ENCODE results near the gene OTUD5. TPM values are rescaled to one million over a fixed set of nuclear protein-coding genes. Genes with fewer than 3 reads are reported as not detected.

The OTUD5 gene
- total RNA-seq, 1 experiment from 2014 or later: 59.5 TPM

DNA sequence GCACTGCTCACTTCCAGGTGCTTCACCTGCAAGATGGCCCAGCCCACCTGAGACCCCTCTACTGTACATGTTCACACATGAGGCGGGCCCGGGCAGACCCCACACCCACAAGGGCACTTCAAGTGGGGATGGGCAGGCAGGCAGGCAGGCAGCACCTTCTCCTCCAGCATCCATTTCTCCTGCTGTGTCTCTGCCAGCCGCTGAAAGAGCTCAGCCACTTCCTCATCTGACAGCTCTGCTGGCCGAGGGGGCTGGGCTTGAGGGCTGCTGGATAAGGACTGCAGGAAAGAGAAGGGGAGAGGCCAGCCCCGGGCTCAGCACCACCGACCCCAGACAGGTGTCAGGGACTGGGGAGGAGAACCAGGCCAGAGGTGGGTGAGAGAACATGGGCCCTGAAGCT is 18.7 kb upstream of the OTUD5 start:
- H3K4me3 ChIP-seq (ENCODE audit: low read depth in 2 of 2, low read length in 2 of 2): no peak overlapping the region
- CTCF ChIA-PET: no interaction called here
- H3K27me3 ChIP-seq (ENCODE audit: control insufficient read depth, insufficient read depth, low read length): no peaks in the 10 kb centered on the region
- no peaks in the 10 kb centered on the region; the same call in 1 of the 2 replicates for H3K36me3 ChIP-seq (ENCODE audit: control insufficient read depth, insufficient read depth, low read length)
- no peaks in the 10 kb centered on the region for H3K9me3 ChIP-seq (ENCODE audit: control insufficient read depth, insufficient read depth, low read depth, low read length)
- POLR2A ChIA-PET: no interaction called here
- in situ Hi-C loops (cut with HindIII; ENCODE audit: low pct_unique_long_range_greater_than_20kb, low sequenced_read_pairs) (no loop called here), intact Hi-C loops (cut with micrococcal nuclease; ENCODE audit: unreplicated experiment) (loop anchor here (10.0 kb wide), 1 partner anchor 69 kb away; the partner anchor contains the start of gene TFE3)
- no TSS peak for BruUV-seq (replicated peaks)
- no peak for DNase-seq (ENCODE audit: low read depth, low spot score)
- no peaks in the 10 kb centered on the region for H3K4me1 ChIP-seq (ENCODE audit: control insufficient read depth, insufficient read depth, low read length)
- no peak overlapping the region for H3K27ac ChIP-seq (ENCODE audit: low read length)
- no peak for ATAC-seq
- no peak for TF ChIP-seq POLR2AphosphoS5 (IDR thresholded peaks at IDR 0.05; ENCODE audit: low read depth, low read length)
- TF ChIP-seq TCF7L2 (IDR thresholded peaks at IDR 0.05; ENCODE audit: low read depth, low read length): no peak

DNA sequence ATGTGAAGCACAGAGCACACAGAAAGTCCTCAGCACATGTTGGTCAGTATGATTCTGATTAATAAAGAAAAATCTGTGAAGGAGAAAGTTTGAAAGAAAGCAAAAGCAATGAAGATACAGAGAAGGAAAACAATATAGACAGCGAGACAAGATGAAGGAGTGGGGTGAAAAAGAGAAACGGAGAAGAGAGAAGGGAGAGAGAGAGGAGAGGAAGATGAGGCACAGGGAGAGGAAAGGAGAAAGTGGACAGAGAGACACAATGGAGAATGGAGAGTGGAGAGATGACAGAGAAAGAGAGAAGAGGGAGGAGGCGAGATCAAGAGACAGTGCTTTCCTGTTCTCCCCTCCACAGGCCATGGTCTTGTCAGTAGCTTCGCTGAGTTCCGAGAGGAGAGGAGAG is 18.1 kb upstream of the OTUD5 start:
- no peaks in the 10 kb centered on the region for H3K9me3 ChIP-seq (ENCODE audit: control insufficient read depth, insufficient read depth, low read depth, low read length)
- ATAC-seq (no peak), DNase-seq (ENCODE audit: low read depth, low spot score) (no peak)
- intact Hi-C loops (cut with micrococcal nuclease; ENCODE audit: unreplicated experiment) (loop anchor here (10.0 kb wide), 1 partner anchor 69 kb away; the partner anchor contains the start of gene TFE3), in situ Hi-C loops (cut with HindIII; ENCODE audit: low pct_unique_long_range_greater_than_20kb, low sequenced_read_pairs) (no loop called here)
- H3K4me3 ChIP-seq (ENCODE audit: low read depth in 2 of 2, low read length in 2 of 2): no peak overlapping the region
- H3K27me3 ChIP-seq (ENCODE audit: control insufficient read depth, insufficient read depth, low read length): no peaks in the 10 kb centered on the region
- CTCF ChIA-PET: no interaction called here
- H3K4me1 ChIP-seq (ENCODE audit: control insufficient read depth, insufficient read depth, low read length): no peaks in the 10 kb centered on the region
- no TSS peak for BruUV-seq (replicated peaks)
- H3K36me3 ChIP-seq (ENCODE audit: control insufficient read depth, insufficient read depth, low read length): no peaks in the 10 kb centered on the region; the same call in 1 of the 2 replicates
- no peak overlapping the region for H3K27ac ChIP-seq (ENCODE audit: low read length)
- TF ChIP-seq, protein P1, sequence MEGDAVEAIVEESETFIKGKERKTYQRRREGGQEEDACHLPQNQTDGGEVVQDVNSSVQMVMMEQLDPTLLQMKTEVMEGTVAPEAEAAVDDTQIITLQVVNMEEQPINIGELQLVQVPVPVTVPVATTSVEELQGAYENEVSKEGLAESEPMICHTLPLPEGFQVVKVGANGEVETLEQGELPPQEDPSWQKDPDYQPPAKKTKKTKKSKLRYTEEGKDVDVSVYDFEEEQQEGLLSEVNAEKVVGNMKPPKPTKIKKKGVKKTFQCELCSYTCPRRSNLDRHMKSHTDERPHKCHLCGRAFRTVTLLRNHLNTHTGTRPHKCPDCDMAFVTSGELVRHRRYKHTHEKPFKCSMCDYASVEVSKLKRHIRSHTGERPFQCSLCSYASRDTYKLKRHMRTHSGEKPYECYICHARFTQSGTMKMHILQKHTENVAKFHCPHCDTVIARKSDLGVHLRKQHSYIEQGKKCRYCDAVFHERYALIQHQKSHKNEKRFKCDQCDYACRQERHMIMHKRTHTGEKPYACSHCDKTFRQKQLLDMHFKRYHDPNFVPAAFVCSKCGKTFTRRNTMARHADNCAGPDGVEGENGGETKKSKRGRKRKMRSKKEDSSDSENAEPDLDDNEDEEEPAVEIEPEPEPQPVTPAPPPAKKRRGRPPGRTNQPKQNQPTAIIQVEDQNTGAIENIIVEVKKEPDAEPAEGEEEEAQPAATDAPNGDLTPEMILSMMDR (IDR thresholded peaks at IDR 0.05): no peak
- no peak for TF ChIP-seq POLR2AphosphoS5 (IDR thresholded peaks at IDR 0.05; ENCODE audit: low read depth, low read length)
- no peak for TF ChIP-seq SIN3A (IDR thresholded peaks at IDR 0.05; ENCODE audit: borderline replicate concordance, insufficient read depth, low read depth, low read length)
- TF ChIP-seq TCF7L2 (IDR thresholded peaks at IDR 0.05; ENCODE audit: low read depth, low read length): no peak
- TF ChIP-seq, protein P2, sequence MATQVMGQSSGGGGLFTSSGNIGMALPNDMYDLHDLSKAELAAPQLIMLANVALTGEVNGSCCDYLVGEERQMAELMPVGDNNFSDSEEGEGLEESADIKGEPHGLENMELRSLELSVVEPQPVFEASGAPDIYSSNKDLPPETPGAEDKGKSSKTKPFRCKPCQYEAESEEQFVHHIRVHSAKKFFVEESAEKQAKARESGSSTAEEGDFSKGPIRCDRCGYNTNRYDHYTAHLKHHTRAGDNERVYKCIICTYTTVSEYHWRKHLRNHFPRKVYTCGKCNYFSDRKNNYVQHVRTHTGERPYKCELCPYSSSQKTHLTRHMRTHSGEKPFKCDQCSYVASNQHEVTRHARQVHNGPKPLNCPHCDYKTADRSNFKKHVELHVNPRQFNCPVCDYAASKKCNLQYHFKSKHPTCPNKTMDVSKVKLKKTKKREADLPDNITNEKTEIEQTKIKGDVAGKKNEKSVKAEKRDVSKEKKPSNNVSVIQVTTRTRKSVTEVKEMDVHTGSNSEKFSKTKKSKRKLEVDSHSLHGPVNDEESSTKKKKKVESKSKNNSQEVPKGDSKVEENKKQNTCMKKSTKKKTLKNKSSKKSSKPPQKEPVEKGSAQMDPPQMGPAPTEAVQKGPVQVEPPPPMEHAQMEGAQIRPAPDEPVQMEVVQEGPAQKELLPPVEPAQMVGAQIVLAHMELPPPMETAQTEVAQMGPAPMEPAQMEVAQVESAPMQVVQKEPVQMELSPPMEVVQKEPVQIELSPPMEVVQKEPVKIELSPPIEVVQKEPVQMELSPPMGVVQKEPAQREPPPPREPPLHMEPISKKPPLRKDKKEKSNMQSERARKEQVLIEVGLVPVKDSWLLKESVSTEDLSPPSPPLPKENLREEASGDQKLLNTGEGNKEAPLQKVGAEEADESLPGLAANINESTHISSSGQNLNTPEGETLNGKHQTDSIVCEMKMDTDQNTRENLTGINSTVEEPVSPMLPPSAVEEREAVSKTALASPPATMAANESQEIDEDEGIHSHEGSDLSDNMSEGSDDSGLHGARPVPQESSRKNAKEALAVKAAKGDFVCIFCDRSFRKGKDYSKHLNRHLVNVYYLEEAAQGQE (IDR thresholded peaks at IDR 0.05; ENCODE audit: insufficient read depth in 1 of 2, low read depth in 2 of 2, low read length in 1 of 2): no peak
- POLR2A ChIA-PET: no interaction called here

DNA sequence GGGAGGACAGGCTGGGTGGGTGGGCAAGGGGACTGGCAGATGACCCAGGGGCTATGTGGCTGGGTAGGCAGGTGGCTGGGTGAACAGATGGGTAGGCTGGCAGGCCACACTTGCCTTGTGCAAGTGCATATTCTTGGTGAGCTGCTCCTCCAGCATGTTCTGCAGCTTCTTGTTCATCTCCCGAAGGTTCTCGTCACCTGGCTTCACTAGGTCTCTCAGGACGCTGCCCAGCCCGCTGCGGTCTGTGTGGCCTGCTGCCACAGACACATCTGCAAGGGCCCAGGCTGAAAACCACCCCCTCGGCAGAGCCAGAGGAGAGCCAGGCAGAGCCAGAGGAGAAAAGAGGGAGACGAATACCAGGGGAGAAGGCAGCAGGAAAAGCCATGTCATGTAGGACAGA is 17.6 kb upstream of the OTUD5 start:
- ATAC-seq: no peak
- H3K4me1 ChIP-seq (ENCODE audit: control insufficient read depth, insufficient read depth, low read length): no peaks in the 10 kb centered on the region
- no peak overlapping the region for H3K27ac ChIP-seq (ENCODE audit: low read length)
- intact Hi-C loops (cut with micrococcal nuclease; ENCODE audit: unreplicated experiment) (loop anchor here (10.0 kb wide), 1 partner anchor 70 kb away; the partner anchor contains the start of gene TFE3), in situ Hi-C loops (cut with HindIII; ENCODE audit: low pct_unique_long_range_greater_than_20kb, low sequenced_read_pairs) (no loop called here)
- H3K4me3 ChIP-seq (ENCODE audit: low read depth in 2 of 2, low read length in 2 of 2): no peak overlapping the region
- H3K9me3 ChIP-seq (ENCODE audit: control insufficient read depth, insufficient read depth, low read depth, low read length): no peaks in the 10 kb centered on the region
- no TSS peak for BruUV-seq (replicated peaks)
- CTCF ChIA-PET: no interaction called here
- H3K27me3 ChIP-seq (ENCODE audit: control insufficient read depth, insufficient read depth, low read length): no peaks in the 10 kb centered on the region
- DNase-seq (ENCODE audit: low read depth, low spot score): no peak
- TF ChIP-seq TCF7L2 (IDR thresholded peaks at IDR 0.05; ENCODE audit: low read depth, low read length): no peak
- TF ChIP-seq, protein P2 (IDR thresholded peaks at IDR 0.05; ENCODE audit: insufficient read depth in 1 of 2, low read depth in 2 of 2, low read length in 1 of 2): no peak
- TF ChIP-seq, protein P1 (IDR thresholded peaks at IDR 0.05): no peak
- no peak for TF ChIP-seq POLR2AphosphoS5 (IDR thresholded peaks at IDR 0.05; ENCODE audit: low read depth, low read length)
- TF ChIP-seq SIN3A (IDR thresholded peaks at IDR 0.05; ENCODE audit: borderline replicate concordance, insufficient read depth, low read depth, low read length): no peak
- H3K36me3 ChIP-seq (ENCODE audit: control insufficient read depth, insufficient read depth, low read length): no peaks in the 10 kb centered on the region; the same call in 1 of the 2 replicates
- POLR2A ChIA-PET: no interaction called here

Measured in Panc1 (cell line).